HepG2 (cell line): Measurements from ENCODE around the gene LRTM2.

Experiments
- CC2D1A ChIP-seq: sonication (generic); formaldehyde crosslinking; IDR thresholded peaks from 2 replicates; pipeline ENCODE4 v1.8.1; 2023; ENCODE audit warnings: mild to moderate bottlenecking, missing genetic modification reagents
- CEBPB ChIP-seq: IDR thresholded peaks from 2 replicates; pipeline ENCODE4 v1.6.1; 2011; ENCODE audit warnings: low read depth, low read length, improper control_type of control experiment, borderline replicate concordance
- CTCF ChIP-seq: sonication (generic); formaldehyde crosslinking; IDR thresholded peaks from 2 replicates; pipeline ENCODE4 v1.5.0; 2020; ENCODE audit warnings: mild to moderate bottlenecking, missing genetic modification reagents, moderate library complexity
- MAFK ChIP-seq, 2 experiments: IDR thresholded peaks in 1 of 2; conservative IDR thresholded peaks in 1 of 2; 2 replicates each; pipeline ENCODE4 v1.6.1; 2011; ENCODE audit warnings: improper control_type of control experiment in 2 of 2, low read length in 2 of 2
- NFRKB ChIP-seq: fragments of 450-650 bp; IDR thresholded peaks from 2 replicates; pipeline ENCODE4 v1.6.1; 2017
- POLR2AphosphoS5 ChIP-seq: IDR thresholded peaks from 2 replicates; pipeline ENCODE4 v1.6.1; 2012; ENCODE audit warnings: low read depth, low read length
- SP2 ChIP-seq: sonication (generic); formaldehyde crosslinking; IDR thresholded peaks from 2 replicates; pipeline ENCODE4 v1.5.1; 2020; ENCODE audit warnings: mild to moderate bottlenecking, missing genetic modification reagents
- TCF7L2 ChIP-seq: IDR thresholded peaks from 2 replicates; pipeline ENCODE4 v1.6.1; 2011; ENCODE audit warnings: mild to moderate bottlenecking, low read depth, low read length, moderate library complexity
- ZFP36 ChIP-seq: fragments of 150-350 bp; IDR thresholded peaks from 2 replicates; pipeline ENCODE4 v1.6.1; 2018; ENCODE audit warnings: borderline replicate concordance, low read length, low read depth; ENCODE audit not compliant: partially characterized antibody
- ZNF20 ChIP-seq: sonication (generic); formaldehyde crosslinking; IDR thresholded peaks from 2 replicates; pipeline ENCODE4 v1.4.0; 2020; ENCODE audit warnings: mild to moderate bottlenecking, moderate library complexity, missing genetic modification reagents
- ZNF510 ChIP-seq: sonication (generic); formaldehyde crosslinking; IDR thresholded peaks from 2 replicates; pipeline ENCODE4 v1.4.0; 2020; ENCODE audit warnings: low read depth, mild to moderate bottlenecking, missing genetic modification reagents

GRCh38 chr12:1842905-1843640, 22.7 kb downstream of the LRTM2 start:
- TF ChIP-seq SP2 = no peak
- TF ChIP-seq POLR2AphosphoS5 = no peak
- no peak for TF ChIP-seq CTCF
- TF ChIP-seq ZNF510 (CRISPR knock-in tag) = no peak
- no peak for TF ChIP-seq ZNF20 (CRISPR knock-in tag)
- TF ChIP-seq NFRKB = no peak
- TF ChIP-seq MAFK (conservative IDR thresholded peaks at IDR 0.05 in 1 of 2, IDR thresholded peaks at IDR 0.05 in 1 of 2; ENCODE audit: low read length in 2 of 2) = no peak
- no peak for TF ChIP-seq ZFP36
- TF ChIP-seq CC2D1A (CRISPR knock-in tag) = no peak
- no peak for TF ChIP-seq CEBPB
- TF ChIP-seq TCF7L2 = no peak
